Measurements from ENCODE around the gene TPX2.

GRCh38 chr20:31712564-31713311, 26.4 kb upstream of the TPX2 start:
- TF ChIP-seq POLR2A (IDR thresholded peaks at IDR 0.05) (peak in 1 of 2 donors; percentile 62), CTCF (IDR thresholded peaks at IDR 0.05) (no peak)
